CD4-positive, alpha-beta T cell treated with Interleukin-12 subunit alpha and Interleukin-12 subunit beta, for 1 hour (primary cell): ENCODE results near the gene SETD1B.
"Not testable (repeated sequence)": the region's sequence is repeated elsewhere in the genome, so short reads cannot be mapped to it uniquely, and the experiment has no call there.

Experiments used
- DNase-seq: peaks from one replicate; pipeline ENCODE4 v3.0.0-alpha.2; 2020

Gene SETD1B

DNA sequence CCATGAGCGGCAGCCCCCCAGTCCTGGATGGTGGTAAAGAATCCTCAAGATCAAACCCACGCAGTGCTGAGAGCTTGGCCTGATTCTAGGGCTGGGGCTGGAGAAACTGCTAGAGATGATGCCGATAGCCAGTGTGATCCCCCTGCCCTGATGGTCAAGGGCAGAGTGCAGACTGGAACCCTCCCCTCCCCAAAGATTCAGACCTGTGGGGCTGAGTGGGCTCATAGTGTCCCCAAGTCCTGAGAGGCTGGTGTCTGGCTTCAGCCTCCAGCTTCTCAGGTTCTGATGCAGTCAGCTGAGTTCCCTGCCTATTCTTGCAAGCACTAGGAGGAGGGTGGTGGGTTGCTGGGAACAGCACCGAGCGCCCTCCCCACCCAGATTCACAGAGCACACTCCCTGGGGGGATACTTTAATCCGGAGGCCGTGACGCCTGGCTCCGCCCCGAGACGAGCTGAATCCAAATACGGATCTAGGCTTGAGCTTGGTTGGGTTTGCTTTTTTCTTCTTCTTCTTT, 22.3 kb upstream of the SETD1B start:
- no peak for DNase-seq

DNA sequence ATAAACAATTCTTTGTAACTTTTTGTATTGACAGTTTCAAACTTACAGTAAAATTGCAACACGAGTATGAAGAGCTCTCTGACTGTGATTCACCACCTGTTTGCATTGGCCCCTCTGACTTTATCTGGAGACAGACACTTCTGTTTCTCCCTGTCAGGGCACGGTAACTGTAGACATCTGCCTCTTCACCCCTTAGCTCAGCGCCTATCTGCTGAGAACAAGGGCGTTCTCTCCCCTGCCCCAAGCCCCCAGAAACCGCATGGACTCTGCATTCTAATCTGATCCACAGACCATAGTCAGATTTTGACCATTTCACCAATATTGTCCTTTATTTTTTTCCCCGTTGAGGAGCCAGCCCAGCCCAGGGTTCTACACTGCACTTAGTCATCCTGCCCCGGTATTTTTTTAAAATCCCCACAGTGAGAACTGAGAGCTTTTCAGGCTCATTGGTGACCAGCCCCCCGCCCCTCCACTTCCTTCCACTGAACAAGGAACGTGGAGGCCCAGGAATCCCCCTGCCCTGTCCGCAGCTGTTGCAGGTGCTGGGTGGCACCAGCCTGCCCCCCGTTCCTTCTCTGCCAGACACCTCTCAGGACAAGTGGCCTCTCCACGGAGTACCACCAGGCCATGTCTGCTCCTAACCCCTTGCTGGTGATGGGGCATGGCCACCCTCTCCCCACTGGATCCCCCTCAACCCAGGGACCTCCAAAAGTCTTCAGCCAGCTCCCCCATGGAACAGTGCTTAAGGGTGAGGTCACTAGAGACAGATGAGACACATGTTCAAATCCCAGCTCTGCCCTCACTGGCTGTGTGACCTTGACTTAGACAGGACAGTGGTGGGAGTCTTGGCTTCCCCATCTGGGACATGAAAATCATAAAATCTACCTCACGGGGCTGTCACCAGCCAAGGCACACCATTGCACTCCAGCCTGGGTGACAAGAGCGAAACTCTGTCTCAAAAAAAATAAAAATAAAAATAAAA, 21.5 kb upstream of the SETD1B start:
- peak; percentile 63 for DNase-seq

DNA sequence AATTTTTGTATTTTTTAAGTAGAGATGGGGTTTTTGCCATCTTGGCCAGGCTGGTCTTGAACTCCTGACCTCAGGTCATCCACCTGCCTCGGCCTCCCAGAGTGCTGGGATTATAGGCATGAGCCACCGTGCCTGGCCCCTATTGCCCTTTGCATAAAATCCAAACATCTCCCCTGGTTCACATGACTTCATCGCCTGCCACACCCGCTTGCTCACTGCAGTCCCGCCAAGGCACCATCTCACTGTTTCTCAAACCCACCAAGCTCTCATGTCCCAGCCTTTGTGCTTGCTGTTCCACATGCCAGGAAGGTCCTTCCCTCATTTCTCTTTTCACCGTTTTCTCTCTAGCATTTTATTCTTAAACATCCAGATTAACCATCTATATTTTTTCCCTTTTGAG, 20.0 kb upstream of the SETD1B start:
- DNase-seq, result no peak

DNA sequence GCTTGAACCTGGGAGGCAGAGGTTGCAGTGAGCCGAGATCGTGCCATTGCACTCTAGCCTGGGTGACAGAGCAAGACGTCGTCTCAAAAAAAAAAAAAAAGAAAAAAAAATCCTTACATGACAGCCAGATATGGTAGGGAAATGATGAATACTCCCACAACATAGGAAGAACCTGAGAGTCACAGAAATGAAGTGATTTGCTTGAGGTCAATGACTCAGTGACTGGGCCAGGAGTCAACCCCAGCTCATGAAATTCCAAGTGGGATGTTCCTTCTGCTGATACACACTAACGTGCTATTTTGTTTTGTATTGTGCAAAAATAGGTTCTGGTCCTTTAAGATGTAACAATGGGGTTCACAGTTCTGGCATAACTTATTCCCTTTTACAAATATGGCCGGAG, 19.3 kb upstream of the SETD1B start:
- peak; percentile 30 for DNase-seq

DNA sequence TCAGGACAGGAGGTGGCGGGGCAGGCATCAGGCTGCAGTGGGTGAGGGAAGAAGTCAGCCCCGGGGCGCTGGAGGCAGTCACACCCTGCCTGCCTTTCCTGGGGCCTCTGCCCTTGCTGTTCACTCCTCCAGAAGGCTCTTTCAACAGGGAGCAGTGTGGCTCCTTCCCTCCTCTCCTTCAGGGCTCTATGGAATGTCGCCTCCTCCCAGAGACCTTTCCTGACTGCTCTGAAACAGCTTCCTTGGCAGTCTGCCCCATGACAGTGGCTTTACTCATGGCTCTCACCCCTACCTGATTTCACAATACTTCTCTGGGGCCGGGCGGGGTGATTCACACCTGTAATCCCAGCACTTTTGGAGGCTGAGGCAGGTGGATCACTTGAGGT, 17.4 kb upstream of the SETD1B start:
- DNase-seq, result peak; percentile 51

DNA sequence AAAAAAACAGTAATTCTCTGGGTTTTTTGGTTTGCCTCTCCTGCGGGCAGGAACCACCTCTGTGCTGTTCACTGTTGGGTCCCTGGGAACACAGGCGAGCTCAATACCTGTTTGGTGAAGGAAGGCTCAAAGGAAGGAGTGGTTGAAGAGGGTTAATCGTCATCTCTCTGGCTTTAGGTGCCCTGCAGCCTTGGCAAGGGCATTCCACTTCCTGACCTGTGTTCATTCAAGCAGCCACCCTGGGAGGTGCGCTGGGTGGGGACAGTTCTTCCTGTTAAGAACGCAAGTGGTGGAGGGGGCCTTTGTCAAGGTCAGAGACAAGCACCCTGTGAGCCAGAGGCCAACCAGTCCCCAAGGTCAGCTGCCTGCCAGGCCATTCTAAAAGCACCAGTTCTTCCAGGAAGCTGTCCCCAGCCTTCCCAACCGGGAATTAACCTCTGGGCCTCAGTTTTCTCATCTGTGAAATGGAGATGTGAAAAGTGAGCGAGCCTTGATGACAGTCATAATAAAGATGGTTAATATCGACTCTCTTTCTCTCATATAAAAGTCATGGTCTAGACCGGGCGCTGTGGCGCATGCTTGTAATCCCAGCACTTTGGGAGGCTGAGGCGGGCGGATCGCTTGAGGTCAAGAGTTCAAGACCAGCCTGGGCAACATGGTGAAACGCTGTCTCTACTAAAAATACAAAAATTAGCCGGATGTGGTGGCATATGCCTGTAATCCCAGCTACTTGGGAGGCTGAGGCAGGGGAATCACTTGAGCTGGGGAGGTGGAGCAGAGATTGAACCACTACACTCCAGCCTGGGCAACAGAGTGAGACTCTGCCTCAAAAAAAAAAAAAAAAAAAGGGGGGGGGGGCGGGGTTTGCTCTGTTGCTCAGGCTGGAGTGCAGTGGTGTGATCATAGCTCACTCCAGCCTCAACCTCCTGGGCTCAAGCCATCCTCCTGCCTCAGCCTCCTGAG, 16.5 kb upstream of the SETD1B start:
- peak; percentile 78 for DNase-seq

DNA sequence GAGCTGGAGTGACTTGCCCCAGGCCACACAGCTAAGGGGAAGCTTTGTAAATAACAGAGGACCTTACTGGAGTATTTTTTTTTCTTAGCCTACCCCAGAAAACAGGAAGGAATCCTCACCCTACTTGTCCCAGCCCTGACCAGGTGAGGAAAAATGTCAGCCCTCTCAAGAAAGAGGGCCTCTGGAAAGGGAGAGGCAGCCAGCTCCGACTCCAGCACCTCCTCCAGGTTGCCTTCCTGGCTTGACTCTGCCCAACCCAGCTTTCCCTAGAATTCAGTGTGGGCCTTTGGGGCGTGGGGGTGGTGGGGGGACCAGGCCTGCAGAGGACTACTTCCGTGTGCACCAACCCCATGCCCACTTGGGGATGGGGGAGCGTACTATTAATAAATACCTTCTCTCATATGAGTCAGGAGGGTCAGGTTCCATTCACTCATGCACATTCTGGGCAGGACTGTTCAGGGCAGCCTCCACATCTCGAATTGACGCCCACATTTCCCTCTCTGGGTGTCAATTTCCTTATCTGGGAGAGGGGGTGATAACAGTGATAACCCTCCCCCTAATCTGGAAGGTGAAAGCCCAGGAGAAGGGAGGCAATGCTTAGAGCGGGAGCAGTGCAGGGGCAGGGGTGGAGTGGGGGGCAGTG, 15.5 kb upstream of the SETD1B start:
- DNase-seq, result no peak

DNA sequence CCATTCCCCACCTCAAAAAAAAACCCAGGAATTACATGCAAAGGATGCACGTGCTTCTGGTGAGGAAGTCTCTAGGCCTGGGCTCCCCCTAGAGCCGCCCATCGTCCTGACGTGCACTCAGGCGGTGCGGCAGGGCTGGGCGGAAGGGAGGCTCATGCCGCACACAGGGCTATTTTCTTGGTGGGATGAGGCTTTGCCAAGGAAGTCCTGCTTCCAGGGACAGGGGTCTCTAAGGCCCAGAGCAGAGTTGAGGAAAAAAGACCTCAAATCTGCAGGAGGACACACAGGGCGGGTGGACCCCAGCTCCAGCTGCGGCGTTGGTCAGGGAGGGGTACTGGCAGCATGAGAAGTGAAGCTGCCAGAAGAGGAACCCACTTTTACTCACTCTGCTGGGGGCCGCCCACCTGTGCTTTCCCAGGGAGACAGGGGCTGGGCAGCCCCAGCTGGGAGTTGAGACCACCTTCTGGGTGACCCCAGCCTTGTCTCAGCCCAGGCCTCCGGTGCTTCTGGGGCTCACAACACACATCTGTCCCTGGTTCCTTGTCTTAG, 14.5 kb upstream of the SETD1B start:
- peak; percentile 69 for DNase-seq

DNA sequence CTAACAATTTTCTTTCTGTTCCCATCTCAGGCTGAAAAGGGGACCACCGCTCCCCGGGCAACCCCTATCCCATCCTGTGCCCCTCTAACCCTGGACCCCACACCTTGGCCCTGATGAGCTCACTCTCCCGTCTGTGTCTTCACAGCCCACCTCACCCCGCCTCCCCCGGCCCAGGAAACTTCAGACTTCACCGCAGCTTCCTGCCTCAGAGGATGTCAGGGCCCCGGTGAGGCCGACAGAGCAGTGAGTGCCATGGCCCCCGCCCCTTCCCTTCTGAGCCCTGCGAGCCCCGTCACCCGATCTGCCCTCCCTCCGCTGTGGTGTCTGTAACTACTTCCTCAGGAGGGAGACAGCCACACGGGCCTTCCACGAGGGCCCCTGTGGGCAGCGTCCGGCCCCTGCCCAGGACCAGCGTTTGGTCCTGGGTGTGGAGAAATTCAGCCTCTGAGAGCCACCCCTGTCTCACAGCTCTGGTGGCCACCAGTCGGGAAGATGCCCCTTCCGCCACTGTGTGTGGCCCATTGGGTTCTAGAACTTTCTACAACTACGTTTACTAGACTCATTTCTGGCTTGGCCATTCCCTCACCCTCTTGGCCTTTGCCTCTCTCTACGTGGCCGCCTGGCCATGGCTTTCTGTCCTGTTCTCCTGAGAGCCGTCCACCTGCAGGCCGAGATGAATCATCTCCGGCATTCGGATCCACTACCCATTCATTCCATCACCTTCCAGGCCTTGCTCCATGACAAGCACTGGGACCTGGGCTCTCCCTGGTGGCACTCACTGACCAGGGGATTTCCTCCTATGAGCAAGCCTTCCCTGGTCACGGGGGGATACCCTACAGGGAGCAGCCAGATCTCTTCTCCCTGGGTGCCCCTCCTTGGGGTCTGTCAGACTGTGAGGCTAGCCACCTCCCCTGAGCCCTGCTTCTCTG, 13.7 kb upstream of the SETD1B start:
- peak; percentile 96 for DNase-seq

DNA sequence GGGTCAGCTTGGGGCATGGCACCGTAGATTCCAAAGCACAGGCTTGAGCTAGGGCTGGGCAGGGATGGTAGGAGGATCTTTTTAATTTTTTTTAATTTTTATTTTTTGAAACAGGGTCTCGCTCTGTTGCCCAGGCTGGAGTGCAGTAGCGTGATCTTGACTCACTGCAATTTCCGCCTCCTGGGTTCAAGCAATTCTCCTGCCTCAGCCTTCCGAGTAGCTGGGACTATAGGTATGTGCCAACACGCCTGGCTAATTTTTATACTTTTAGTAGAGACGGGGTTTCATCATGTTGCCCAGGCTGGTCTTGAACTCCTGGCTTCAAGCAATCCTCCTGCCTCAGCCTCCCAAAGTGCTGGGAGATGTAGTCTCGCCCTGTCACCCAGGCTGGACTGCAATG, 13.0 kb upstream of the SETD1B start:
- DNase-seq, result not testable (repeated sequence)

DNA sequence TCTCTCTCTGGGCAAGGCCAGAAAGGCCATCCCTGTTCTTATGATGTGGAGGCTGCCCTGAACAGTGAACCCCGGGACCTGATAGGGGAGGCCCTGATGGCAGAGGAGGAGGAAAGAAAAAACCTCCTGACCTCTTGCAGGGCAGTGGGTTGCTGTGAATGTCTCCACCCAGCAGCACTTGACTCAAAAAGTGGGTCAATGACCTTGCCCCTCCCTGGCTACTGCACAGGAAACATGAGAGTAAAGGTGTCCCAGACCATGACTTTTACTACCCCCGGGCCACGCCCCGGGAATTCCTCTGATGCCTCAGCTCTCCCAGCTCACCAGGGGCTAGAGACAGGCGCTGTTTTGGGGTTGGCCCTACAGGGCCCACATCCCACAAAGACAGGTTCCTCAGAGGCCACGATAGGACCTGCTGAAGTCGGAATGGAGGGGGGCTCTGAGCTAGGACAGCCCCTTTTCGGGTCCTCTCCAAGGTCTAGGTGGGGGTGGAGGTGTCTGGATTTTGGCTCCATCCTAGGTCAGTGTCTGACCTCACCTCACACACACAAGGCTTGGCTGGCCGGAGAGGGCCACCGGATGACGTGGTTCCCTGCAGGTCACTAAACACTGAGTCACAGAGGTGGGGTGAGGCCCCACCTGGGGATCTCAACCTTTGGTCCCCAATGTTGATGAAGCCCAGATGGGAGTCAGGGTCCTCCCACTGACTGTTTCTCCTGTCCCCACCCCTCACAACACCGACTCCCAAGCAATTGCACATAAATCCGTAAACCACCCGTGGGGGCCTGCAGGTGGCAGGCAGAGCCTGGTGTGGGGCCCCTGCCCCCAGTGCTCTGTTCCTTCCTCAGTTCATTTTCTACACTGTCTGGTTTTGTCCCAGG, 11.9 kb upstream of the SETD1B start:
- peak; percentile 69 for DNase-seq

DNA sequence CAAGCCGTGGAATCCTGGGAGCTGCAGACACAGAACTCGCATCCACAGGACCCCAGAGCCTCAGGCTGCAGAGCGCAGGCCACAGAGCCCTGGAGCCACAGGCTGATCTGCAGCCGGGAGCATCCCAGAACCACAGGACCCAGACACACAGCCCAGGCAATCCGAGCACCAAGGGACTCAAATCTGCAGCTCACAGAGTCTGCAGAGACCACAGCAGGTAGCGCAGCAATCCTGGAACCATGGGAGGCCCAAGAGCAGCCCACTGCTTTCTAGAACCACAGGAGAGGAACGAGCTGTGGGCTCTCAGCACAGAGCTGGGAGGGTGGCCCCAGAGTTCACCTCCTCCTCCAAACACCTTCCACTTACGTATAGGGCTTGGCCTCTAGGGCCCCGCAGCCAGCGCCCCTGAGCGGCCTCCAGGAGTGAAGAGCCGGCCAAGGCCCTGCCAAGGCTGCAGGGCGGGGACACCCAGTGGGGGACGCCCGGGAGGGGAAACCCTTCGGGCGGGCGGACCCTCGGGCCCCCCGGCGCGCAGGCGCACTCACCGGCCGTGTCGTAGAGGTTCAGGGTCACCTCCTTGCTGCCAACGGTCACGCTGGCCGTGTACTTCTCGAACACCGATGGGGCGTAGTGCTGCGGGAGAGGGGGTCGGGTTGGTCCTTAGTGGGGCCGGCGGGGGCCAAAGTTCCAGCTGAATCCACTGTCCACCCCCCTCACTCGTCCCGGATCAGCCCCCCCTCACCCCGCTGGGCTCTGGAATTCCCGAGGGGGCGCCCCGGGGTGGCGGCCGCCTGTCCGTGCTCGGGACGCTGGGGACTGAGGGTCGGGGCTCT, 11.0 kb upstream of the SETD1B start:
- peak; percentile 69 for DNase-seq

DNA sequence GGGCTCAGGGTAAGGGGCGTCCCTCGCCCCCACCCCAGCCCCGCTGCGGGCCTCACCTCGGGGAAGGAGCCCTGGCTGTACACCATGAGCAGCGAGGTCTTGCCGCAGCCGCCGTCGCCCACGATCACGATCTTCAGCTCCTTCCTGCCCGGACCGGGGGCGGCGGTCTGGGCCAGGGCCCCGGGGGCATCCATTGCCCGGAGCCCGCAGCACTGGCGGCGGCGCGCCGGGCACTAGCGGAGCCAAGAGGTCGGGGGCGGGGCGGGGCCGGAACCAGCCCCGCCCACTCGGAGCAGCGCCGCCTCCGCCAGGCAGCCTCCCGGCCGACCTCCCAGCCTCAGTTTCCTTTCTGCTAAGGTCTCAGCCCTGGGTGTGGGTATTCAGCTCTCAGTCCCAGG, 10.4 kb upstream of the SETD1B start, which contains the start of gene RHOF:
RHOF (minus strand) TSS at position 249 of the 398 bp plus-strand sequence; CDS start at position 194, 55 bp downstream.
- peak; percentile 73 for DNase-seq

DNA sequence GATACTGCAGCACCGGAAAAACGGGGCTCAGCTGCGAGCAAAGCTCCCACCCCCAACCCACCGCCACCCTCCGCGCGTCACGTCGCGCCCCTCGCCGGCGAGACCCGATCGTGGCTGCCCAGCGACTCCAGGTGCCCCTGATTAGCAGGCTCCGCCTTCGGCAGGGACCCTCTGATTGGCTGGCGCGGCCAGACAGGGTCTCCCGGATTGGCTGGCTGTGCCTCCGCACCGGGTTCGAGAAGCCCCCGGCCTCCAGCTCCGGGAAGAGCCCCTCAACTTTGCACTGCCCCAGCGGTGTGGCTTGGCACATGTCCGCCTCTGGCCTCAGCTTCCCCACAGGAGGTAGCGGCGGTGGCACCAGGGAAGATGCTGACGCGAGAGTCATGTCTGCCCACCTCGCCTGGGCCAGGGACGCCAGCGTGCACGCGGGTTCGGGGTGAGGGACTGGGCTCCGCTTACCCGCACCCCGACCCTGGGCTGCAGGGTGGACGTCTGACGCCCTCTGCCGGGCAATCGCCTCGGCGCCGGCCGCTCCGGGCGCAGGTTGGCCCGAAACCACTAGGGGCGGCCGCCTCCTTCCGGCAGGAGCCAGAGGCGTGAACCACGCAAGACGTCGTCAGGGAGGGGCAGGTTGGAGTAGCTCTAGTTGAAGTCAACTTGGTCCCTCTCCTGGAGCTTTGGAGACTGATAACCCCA, 9.8 kb upstream of the SETD1B start:
- DNase-seq, result peak; percentile 97

DNA sequence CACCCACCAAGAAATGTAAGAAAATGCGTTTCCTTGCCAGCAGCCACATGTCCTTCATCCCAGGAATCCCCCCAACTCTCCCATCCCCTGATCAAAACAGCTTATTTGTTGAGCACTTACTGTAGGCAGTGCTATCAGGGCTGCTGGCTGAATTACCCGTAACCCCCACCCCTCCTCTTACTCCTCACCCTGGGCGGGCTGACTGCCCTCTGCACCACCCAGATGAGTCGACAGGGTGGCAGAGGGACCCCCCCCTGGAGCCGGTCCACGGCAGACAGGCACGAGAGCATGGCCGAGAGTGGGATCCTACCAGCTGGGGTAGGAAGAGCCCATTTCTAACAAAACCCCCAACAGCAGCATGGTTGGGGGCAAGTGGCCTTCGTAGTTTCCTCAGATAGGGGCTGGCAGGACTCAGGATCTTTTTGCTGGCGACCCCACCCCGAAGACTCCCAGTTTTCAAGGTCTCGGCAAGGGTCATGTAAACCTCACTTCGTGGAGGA, 9.2 kb upstream of the SETD1B start:
- DNase-seq, result no peak

DNA sequence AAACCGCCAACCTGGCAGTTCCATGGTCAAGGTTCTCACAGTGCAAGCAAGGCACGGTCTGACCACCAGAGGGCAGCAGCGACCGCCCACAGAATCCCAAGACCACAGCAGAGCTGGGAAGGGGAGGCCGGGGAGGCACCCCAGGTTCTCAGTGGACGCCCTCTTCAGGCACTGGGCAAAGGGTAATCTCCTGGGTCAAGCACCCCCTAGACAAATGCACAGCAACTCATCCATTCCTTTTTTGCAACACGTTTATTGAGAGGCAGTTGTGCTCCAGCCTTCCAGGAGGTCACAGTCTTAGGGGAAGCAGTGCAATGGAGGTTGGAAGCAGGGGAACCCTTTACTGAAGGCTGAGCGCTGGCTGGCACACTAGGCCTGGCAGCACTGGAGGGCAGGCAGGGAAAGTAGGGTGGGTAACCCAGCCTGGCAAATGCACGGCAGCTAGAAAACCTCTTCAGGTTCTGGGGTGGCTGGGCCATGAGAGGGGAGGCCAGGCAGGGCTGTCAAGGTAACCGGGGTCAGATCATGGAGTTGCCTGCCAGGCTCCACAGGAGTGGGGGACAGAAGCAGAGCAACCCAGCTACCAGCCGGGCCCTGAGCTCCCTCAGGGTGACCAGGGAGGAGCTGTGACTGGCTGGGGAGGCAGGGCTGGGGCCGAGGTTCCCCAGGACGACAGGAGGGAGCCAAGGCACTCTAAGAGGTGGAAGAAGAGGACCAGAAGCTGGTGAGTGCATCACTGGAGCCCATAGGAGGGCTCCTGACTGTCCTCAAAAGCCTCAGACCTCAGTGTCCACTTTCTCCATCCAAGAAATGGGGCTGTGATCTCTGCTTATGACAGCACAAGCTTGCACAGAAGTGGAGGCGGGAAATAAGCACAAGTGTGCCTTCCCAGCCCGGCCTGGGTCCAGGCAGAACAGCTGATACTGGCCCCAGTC, 8.5 kb upstream of the SETD1B start:
- peak; percentile 87 for DNase-seq
